OCI-LY7 (cell line): ENCODE results near the gene NOLC1. TPM values are rescaled to one million over a fixed set of nuclear protein-coding genes. Genes with fewer than 3 reads are reported as not detected.

ENCODE experiments used
- BruUV-seq: library from RNA; stranded (reverse); fragments of 400-500 nt; replicated peaks from 2 replicates; lab custom pipeline; 2021; lab: Mats Ljungman, UMichigan
- CTCF ChIA-PET: fragments of 300-600 bp; sonication (Branson Sonifier 250); formaldehyde crosslinking; loops from one replicate; lab custom pipeline; 2022; ENCODE audit warnings: antibody characterized with exemption; ENCODE audit not compliant: unreplicated experiment; lab: Charles Lee
- POLR2A ChIA-PET: fragments of 300-600 bp; sonication (Branson Sonifier 250); formaldehyde crosslinking; loops from one replicate; lab custom pipeline; 2022; ENCODE audit warnings: antibody characterized with exemption; lab: Charles Lee
- DNase-seq: peaks from one replicate; pipeline ENCODE4 v3.0.0-alpha.2; 2015; ENCODE audit warnings: low spot score
- H2AFZ ChIP-seq: fragments of 200-600 bp; sonication (generic), shearing (Covaris generic); 2 replicates; pipeline ENCODE4 v1.6.1; 2014; ENCODE audit warnings: mild to moderate bottlenecking, antibody characterized with exemption, low read length, moderate library complexity
- H3K27ac ChIP-seq: fragments of 200-600 bp; sonication (generic); 2 replicates; pipeline ENCODE4 v1.5.1; 2014; ENCODE audit warnings: mixed run types, low read depth, mild to moderate bottlenecking, moderate library complexity, low read length, inconsistent platforms; ENCODE audit not compliant: poor library complexity, severe bottlenecking
- H3K36me3 ChIP-seq: fragments of 200-600 bp; sonication (generic); 2 replicates; pipeline ENCODE4 v1.6.1; 2014; ENCODE audit warnings: mild to moderate bottlenecking, antibody characterized with exemption, low read length, moderate library complexity, mixed read lengths; ENCODE audit not compliant: insufficient read depth
- H3K4me1 ChIP-seq: fragments of 200-600 bp; sonication (generic); 2 replicates; pipeline ENCODE4 v1.5.1; 2014; ENCODE audit warnings: mild to moderate bottlenecking, low read length; ENCODE audit not compliant: insufficient read depth, poor library complexity, severe bottlenecking
- H3K4me2 ChIP-seq: fragments of 200-600 bp; sonication (generic); 2 replicates; pipeline ENCODE4 v1.6.1; 2014; ENCODE audit warnings: mild to moderate bottlenecking, low read length
- H3K4me3 ChIP-seq: fragments of 200-600 bp; sonication (generic); 2 replicates; pipeline ENCODE4 v1.5.1; 2014; ENCODE audit warnings: mild to moderate bottlenecking, low read depth, low read length; ENCODE audit not compliant: poor library complexity, severe bottlenecking
- H3K79me2 ChIP-seq: fragments of 200-600 bp; sonication (generic); 2 replicates; pipeline ENCODE4 v1.6.1; 2016; ENCODE audit warnings: low read depth, mild to moderate bottlenecking, low read length, moderate library complexity, mixed read lengths; ENCODE audit not compliant: insufficient read depth
- H3K9me2 ChIP-seq: fragments of 200-600 bp; sonication (generic); 2 replicates; pipeline ENCODE4 v1.6.1; 2016; ENCODE audit warnings: mild to moderate bottlenecking, low read length, mixed read lengths; ENCODE audit not compliant: insufficient read depth
- H3K9me3 ChIP-seq: fragments of 200-600 bp; sonication (generic); 2 replicates; pipeline ENCODE4 v1.6.1; 2014; ENCODE audit warnings: mild to moderate bottlenecking, mixed run types, low read length, mixed read lengths
- H4K20me1 ChIP-seq: fragments of 200-600 bp; sonication (generic); 2 replicates; pipeline ENCODE4 v1.6.1; 2014; ENCODE audit warnings: mild to moderate bottlenecking, antibody characterized with exemption, low read length, moderate library complexity, mixed read lengths; ENCODE audit not compliant: insufficient read depth
- EZH2phosphoT487 ChIP-seq: fragments of 200-600 bp; sonication (generic); IDR thresholded peaks from 2 replicates; pipeline ENCODE4 v1.6.1; 2018; ENCODE audit warnings: low read depth, borderline replicate concordance, mild to moderate bottlenecking, mixed run types, antibody characterized with exemption, low read length, moderate library complexity, mixed read lengths
- intact Hi-C: fragments of 100-400 bp; cut with micrococcal nuclease; formaldehyde crosslinking; loops from one replicate; pipeline ENCODE4 v1.10.0; 2022; ENCODE audit not compliant: unreplicated experiment
- total RNA-seq, 2 experiments: library from RNA; depleted of rRNA in 1 of 2; stranded (reverse); fragments of >200 nt in 1 of 2; shearing (Covaris generic) in 1 of 2; gene quantifications; 2 replicates each; pipeline ENCODE4 v1.2.3, GENCODE V29; 2014 to 2022
- TF ChIP-seq, protein P1 (sequence below): fragments of 200-600 bp; sonication (generic); conservative IDR thresholded peaks from 2 replicates; pipeline ENCODE4 v1.5.1; 2014; ENCODE audit warnings: mild to moderate bottlenecking, antibody characterized with exemption, low read length, moderate library complexity, mixed read lengths

NOLC1 gene
- total RNA-seq, 2 experiments from 2014 or later: 93.5 to 152 TPM

DNA sequence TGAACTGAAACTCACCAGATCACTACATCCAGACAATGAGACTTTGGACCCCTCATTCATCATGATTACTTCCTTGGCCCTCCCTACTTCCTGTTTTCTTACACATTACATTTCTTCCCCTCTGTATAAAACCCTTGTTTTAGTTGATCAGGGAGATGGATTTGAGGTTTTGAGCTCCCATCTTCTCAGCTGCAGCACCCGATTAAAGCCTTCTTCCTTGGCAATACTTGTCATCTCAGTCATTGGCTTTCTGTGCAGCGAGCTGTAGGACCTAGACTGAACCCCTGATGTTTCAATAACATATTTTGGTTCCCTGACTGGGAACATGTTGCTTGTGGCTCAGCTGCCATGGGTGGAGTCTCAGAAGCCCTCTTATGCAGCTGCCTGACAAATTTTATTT is 33.1 kb downstream of the NOLC1 start:
- H3K4me3 ChIP-seq: no peak overlapping the region
- no peak for TF ChIP-seq EZH2phosphoT487
- TF ChIP-seq, protein P1, sequence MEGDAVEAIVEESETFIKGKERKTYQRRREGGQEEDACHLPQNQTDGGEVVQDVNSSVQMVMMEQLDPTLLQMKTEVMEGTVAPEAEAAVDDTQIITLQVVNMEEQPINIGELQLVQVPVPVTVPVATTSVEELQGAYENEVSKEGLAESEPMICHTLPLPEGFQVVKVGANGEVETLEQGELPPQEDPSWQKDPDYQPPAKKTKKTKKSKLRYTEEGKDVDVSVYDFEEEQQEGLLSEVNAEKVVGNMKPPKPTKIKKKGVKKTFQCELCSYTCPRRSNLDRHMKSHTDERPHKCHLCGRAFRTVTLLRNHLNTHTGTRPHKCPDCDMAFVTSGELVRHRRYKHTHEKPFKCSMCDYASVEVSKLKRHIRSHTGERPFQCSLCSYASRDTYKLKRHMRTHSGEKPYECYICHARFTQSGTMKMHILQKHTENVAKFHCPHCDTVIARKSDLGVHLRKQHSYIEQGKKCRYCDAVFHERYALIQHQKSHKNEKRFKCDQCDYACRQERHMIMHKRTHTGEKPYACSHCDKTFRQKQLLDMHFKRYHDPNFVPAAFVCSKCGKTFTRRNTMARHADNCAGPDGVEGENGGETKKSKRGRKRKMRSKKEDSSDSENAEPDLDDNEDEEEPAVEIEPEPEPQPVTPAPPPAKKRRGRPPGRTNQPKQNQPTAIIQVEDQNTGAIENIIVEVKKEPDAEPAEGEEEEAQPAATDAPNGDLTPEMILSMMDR: no peak
- H3K9me3 ChIP-seq: 0 out of 2 replicates have a peak, but pooled peaks cover 7% of the 10 kb centered on the region
- ChIA-PET POLR2A (interaction anchor here (0.7 kb wide), 1 partner anchor 31 kb away, joined by 3 read pairs; no protein-coding TSS in a partner anchor), CTCF (no interaction called here)
- H3K27ac ChIP-seq: no peak overlapping the region
- no peaks in the 10 kb centered on the region for H3K79me2 ChIP-seq
- no peak overlapping the region for H2AFZ ChIP-seq
- BruUV-seq: no TSS peak
- no peaks in the 10 kb centered on the region for H3K9me2 ChIP-seq
- no peak overlapping the region for H3K4me2 ChIP-seq
- intact Hi-C loops: no loop called here
- DNase-seq: no peak
- H3K36me3 ChIP-seq: no peaks in the 10 kb centered on the region
- H4K20me1 ChIP-seq: no peaks in the 10 kb centered on the region
- H3K4me1 ChIP-seq: no peaks in the 10 kb centered on the region

DNA sequence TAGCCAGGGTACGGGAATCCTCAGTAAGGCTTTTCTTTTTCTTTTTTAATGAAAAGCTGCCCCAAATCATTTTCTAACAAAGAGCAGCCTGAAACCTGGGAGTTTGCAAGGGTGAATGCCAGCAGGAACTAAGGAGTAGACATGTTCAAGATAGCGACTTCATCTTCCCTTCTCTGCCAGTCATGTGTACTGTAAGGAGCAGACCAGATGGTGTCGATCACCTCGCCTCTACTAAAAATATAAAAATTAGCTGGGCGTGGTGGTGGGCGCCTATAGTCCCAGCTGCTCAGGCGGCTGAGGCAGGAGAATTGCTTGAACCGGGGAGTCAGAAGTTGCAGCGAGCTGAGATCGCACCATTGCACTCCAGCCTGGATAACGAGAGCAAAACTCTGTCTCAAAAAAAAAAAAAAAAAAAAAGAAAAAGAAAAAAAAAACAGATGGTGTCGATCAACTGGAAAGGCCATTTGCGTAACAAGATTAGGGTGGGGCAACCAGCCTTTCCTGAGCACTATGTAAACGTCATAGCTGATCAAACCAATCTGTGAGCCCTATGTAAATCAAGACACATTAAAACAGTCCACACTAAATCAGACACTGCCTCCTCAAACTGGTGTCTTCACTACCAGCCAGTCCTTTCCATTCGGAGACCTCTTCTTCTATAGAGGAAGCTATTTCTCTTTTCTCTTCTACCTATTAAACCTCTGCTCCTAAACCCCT is 33.8 kb downstream of the NOLC1 start:
- Histone ChIP-seq H2AFZ (no peak overlapping the region), H3K79me2 (no peaks in the 10 kb centered on the region), H3K36me3 (no peaks in the 10 kb centered on the region), H3K4me3 (no peak overlapping the region), H3K4me1 (no peaks in the 10 kb centered on the region), H3K27ac (no peak overlapping the region), H3K9me2 (no peaks in the 10 kb centered on the region), H4K20me1 (no peaks in the 10 kb centered on the region), H3K4me2 (no peak overlapping the region), H3K9me3 (0 out of 2 replicates have a peak, but pooled peaks cover 7% of the 10 kb centered on the region)
- BruUV-seq: no TSS peak
- TF ChIP-seq, protein P1: no peak
- TF ChIP-seq EZH2phosphoT487: no peak
- intact Hi-C loops: no loop called here
- no peak for DNase-seq
- CTCF ChIA-PET: interaction anchor here (0.6 kb wide), 1 partner anchor 315 kb away, joined by 3 read pairs; no protein-coding TSS in a partner anchor
- POLR2A ChIA-PET: interaction anchor here (0.7 kb wide), 2 partner anchors 32 to 1539 kb away, joined by 3 to 4 read pairs; no protein-coding TSS in a partner anchor
